ENCODE data around the gene NANS.
A peak's percentile ranks its signal among the peaks of the same experiment; 100 is the strongest.
"Not testable (repeated sequence)": the region's sequence is repeated elsewhere in the genome, so short reads cannot be mapped to it uniquely, and the experiment has no call there.

NANS gene

DNA sequence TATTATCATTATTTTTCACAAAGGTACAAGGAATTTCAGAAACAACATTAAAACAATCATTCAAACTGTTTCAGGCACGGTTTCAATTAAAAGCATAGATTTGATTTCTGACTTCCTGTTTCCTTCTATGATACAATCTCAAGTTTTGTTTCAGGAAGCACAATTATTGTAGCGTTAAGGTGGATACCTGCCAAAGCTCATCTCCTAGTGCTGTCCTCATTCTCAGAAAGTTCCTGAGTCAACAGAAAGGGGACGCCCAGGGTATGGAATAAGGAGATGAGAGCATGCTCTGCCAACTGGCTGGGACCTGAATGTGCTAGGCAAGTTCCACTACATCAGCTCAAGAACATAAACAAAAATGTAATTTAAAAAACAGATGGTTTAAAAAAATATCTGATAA is 64.5 kb downstream of the NANS start:
- in situ Hi-C loops (cut with MboI; ENCODE audit: low pct_unique_long_range_greater_than_20kb, low sequenced_read_pairs) = no loop called here
- DNase-seq = peak; percentile 52

- in situ Hi-C loops (cut with MboI; ENCODE audit: low pct_unique_long_range_greater_than_20kb, low sequenced_read_pairs); DNase-seq: not testable (repeated sequence)
Observed at GRCh38 chr9:98124091-98124490, 67.6 kb downstream of the NANS start.

- in situ Hi-C loops (cut with MboI; ENCODE audit: low pct_unique_long_range_greater_than_20kb, low sequenced_read_pairs) = no loop called here
Observed at GRCh38 chr9:98124637-98125426, 68.3 kb downstream of the NANS start.

GRCh38 chr9:98127226-98127625 is 70.7 kb downstream of the NANS start:
- in situ Hi-C loops (cut with MboI; ENCODE audit: low pct_unique_long_range_greater_than_20kb, low sequenced_read_pairs) = no loop called here
- no peak for DNase-seq

More at GRCh38 chr9:98124637-98125426, 68.3 kb downstream of the NANS start:
- no peak for DNase-seq

GRCh38 chr9:98128316-98128715 is 71.8 kb downstream of the NANS start:
- in situ Hi-C loops (cut with MboI; ENCODE audit: low pct_unique_long_range_greater_than_20kb, low sequenced_read_pairs) = no loop called here
- DNase-seq = no peak

- DNase-seq = peak; percentile 66
- in situ Hi-C loops (cut with MboI; ENCODE audit: low pct_unique_long_range_greater_than_20kb, low sequenced_read_pairs) = no loop called here
Observed at GRCh38 chr9:98129451-98129881, 72.9 kb downstream of the NANS start.

DNA sequence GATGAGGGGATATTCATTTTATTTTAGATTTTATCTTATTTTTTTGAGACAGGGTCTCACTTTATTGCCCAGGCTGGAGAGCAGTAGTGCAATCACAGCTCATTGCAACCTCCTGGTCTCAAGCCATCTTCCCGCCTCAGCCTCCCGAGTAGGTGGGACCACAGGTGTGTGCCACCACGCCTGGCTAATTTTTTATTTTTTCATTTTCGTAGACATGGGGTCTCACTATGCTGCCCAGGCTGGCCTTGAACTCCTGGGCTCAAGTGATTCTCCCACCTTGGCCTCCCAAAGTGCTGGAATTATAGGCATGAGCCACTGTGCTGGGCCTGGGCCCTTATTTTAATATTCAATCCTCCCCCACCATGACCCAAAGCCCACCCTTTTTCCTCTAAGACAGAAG is 73.5 kb downstream of the NANS start:
- in situ Hi-C loops (cut with MboI; ENCODE audit: low pct_unique_long_range_greater_than_20kb, low sequenced_read_pairs); DNase-seq: not testable (repeated sequence)

GRCh38 chr9:98130576-98131228 is 74.2 kb downstream of the NANS start:
- in situ Hi-C loops (cut with MboI; ENCODE audit: low pct_unique_long_range_greater_than_20kb, low sequenced_read_pairs) = no loop called here
- DNase-seq = no peak

- in situ Hi-C loops (cut with MboI; ENCODE audit: low pct_unique_long_range_greater_than_20kb, low sequenced_read_pairs) = no loop called here
- DNase-seq = no peak
Observed at GRCh38 chr9:98132158-98132557, 75.6 kb downstream of the NANS start.
